DMS53 treated with DMSO at 0.1 percent for 48 hours (cell line): ENCODE results near the gene NRIP1.

Experiments
- DNase-seq: peaks from one replicate; lab custom pipeline; 2025; ENCODE audit not compliant: unreplicated experiment; lab: John Stamatoyannopoulos, UW

Gene NRIP1

DNA sequence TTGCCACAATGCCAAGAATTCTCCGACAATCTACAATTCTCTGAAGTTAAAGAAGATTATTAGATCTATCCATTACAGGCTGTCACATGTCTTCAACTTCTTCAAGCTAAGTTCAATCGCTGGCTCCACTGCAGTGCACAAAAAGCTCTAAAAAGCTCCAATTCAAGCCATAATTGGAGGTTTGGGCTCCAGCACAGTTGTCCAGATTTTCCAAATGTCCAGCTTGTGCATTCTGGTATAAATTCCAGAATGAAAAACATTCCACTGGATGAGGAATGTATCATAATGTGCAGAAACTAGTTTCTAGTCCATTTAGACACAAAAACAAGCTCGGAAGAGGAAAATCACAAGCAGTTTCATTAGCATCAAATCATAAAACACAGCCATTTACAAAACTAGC lies 138.6 kb downstream of the NRIP1 start:
- DNase-seq: no peak

DNA sequence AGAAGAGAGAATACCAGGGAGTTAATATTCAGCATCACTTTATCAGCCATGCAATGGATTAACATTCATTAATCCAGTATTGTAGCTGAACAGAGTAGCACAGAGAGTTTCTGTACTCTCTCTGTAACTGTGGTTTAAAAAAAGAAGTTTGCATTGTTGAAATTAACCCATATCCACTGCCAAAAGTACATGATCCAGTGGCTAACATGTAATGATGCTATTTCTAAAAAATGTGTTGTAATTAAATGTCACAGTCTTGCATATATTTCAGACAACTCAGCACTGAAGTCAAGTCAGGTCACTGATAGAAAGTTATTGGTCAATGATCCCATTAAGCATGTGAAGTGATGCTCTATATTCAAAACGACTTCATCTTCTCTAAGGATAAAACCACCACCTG lies 141.3 kb downstream of the NRIP1 start:
- no peak for DNase-seq

GRCh38 chr21:14922980-14923379 lies 141.8 kb downstream of the NRIP1 start:
- DNase-seq: no peak

- DNase-seq: peak; percentile 15
Observed at GRCh38 chr21:14918527-14918926, 146.3 kb downstream of the NRIP1 start.

DNA sequence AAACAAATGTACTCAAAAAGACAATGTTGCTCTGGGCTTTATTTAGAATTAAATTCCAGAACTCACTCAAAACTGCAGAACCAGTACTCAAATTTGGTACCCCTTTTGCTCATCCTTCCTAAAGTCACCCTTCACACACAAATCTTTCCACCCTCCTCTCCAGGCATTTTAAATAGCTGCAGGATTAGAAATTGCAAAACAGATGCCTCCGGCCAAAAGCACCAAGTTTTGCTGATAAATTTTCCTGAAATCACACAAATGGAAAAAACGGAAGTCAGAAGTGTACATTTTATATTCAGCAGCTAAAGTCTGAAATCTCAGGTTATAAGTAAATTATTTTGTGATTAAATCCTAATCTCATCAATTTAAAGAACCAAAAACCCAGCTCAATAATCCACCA lies 147.0 kb downstream of the NRIP1 start:
- DNase-seq: no peak

GRCh38 chr21:14916676-14917141 lies 148.1 kb downstream of the NRIP1 start:
- peak; percentile 19 for DNase-seq

DNA sequence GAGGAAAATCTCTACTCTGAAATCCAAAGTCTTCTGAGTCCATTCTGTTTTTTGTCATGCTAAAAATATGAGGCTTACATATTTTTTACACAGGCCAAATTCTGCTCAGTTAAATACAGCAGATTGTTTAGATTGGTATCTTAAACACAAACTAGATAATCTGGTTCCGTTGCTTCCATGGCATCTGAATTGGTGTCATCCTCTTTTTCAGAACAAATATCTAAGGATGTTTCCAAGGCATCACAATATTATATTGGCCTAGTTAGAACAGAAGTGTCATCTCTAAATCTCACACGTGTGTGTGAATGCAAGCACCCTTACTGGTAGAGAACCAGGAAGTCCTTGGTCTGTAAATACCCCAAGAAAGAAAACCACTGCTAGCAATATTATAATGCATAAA lies 151.2 kb downstream of the NRIP1 start:
- DNase-seq: peak; percentile 25

DNA sequence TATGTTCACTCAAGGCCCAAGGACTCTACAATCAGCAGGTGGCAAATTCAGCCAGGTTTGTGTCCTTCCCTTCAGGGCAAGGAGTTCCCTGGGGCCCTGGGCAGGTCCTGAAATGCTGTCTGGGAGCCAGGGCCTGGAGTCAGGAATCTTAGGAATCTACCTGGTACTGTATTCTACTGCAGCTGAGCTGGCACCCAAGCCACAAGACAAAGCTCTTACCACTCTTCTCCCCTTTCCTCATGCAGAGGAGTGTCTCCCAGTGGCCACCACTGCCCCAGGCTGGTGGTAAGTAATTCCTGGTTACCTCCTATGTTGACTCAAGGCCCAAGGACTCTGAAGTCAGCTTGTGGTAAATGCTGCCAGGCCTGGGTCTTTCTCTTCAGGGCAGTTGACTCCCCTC lies 153.4 kb downstream of the NRIP1 start:
- no peak for DNase-seq
